NCI-H748 treated with DMSO at 0.1 percent for 48 hours (cell line): Measurements from ENCODE around the gene ARHGAP26.
"Not testable (repeated sequence)": the region's sequence is repeated elsewhere in the genome, so short reads cannot be mapped to it uniquely, and the experiment has no call there.

Experiments
- DNase-seq: peaks from one replicate; lab custom pipeline; 2025; lab: John Stamatoyannopoulos, UW

Gene ARHGAP26

DNA sequence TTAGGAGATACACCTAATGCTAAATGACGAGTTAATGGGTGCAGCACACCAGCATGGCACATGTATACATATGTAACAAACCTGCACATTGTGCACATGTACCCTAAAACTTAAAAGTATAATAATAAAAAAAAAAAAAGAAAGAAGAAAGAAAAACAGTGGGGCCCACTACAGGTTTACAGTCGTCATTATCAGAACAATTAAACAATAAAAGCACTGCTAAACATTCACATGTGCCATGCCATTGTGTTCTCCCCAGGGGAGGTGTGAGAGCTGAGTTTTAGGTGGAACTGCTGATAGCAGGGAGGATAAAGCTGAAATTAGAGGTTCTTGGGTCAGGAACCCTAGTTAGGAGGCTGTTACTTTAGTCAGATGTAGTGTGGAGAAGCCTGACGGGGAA, 348.6 kb downstream of the ARHGAP26 start:
- DNase-seq = not testable (repeated sequence)

DNA sequence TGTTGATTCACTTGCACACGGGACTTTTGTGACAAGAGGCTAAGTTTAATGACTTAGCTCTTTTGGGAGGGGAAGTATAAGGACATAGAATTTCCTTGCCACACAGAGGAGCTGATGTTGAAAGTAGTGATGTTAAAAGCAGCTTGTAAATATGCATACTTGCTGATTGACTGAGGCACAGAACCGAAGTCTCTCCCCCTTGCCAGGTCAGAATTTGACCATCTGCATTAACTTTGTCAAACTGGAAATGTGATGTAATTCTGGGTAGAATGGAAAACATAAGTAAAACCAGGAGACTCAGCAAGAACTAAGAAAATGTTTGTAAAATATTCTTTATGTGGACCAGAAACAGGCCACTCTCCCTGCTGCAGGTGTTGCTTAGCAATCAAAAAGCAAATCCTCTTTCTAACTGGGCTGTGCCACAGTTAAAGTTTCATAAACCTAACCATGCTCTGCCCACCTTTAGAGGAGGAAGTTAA, 349.2 kb downstream of the ARHGAP26 start:
- DNase-seq = no peak

DNA sequence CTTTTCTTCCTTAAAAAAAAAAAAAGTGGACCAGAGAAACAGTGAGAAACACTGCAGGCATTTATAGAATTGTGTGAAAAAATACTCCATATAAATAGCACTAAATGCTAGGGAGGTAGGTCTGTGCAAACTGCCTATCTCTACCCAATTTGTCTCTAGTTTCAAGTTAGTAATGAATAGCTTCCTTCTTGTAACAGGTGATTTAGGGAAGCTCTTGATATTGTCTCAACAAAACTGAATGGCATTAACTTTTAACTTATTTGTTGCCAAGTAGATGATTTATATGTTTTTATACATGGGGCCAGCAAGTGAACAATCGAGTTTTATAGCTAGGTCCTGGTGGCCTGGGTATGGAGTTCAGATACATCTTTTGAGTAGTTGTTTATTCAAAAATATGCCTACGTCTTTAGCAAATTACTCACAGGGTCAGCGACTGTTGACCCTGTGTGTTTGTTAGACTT, 349.7 kb downstream of the ARHGAP26 start:
- peak; percentile 64 for DNase-seq

GRCh38 chr5:143120460-143121134, 350.4 kb downstream of the ARHGAP26 start:
- DNase-seq = peak; percentile 50

DNA sequence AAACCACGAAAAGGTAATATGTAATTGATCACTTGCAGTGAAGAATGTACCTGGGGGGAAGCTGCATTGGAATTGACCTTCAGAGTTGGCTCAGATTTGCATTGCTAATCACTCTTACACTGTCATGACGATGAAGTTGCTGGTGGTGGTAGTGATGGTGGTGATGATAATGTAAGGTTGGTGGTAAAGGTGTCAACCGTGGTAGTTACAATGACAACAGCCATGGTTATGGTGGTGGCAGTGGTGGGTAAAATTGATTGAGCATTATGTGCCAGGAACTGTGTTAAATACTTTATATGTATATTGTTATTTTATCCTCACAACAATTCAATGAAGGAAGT, 350.9 kb downstream of the ARHGAP26 start:
- no peak for DNase-seq

DNA sequence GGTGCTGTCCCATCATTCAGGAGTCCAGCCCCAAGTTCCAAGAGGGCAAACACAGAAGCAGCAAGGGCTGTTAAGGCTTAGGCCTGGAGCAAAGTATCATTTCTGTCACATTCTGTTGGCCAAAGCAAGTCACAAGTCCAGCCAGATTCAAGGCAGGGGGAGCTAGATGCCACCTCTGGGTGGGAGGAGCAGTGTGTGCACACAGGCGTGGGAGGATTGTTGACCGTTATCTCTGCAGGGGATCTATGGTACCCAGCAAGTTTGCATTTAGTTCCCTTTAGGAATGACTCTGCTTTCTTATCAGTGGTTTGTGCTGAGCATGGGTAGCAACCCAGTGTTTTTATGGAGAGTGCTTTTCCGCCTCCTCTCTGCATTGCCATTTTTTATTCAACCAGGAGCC, 354.4 kb downstream of the ARHGAP26 start:
- DNase-seq = no peak

DNA sequence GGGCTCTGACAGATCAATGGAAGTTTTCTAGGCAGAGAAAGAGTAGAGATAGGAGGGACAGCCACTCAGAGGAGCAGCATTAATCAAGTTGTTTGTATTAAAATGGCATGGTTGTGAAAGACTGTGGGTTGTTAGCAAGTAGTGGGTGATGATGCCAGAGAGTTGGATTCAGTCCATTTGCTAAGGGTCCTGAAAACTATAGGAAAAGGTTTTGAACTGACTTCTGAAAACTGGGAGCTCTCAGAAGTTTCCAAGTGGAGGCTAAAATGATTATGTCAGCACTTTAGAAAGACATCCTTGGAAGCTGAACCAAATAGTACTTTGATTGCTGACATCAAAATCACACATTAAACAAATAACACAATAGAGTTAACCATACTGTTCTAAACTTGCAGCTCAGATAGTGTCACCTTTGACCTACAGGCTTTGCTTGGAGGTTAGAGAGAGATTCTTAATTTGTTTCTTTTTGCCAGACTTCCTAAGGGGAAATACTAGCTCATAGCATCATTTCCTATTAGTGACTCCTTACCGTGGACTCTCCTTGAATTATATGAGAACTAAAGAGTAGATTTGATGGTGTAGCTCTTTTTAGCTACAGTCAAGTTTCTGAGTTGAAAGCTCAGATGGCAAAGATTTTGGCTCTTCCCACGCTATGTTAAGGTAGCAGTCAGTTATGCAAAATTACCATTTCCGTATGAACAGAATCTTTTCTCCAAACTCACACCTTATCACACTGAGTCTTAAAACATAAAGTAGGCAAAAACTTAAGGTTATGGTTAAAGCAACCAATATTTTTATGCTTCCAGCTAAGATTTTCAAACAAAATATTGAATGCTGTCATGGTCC, 356.2 kb downstream of the ARHGAP26 start:
- DNase-seq = no peak

GRCh38 chr5:143128412-143129071, 358.4 kb downstream of the ARHGAP26 start:
- no peak for DNase-seq

DNA sequence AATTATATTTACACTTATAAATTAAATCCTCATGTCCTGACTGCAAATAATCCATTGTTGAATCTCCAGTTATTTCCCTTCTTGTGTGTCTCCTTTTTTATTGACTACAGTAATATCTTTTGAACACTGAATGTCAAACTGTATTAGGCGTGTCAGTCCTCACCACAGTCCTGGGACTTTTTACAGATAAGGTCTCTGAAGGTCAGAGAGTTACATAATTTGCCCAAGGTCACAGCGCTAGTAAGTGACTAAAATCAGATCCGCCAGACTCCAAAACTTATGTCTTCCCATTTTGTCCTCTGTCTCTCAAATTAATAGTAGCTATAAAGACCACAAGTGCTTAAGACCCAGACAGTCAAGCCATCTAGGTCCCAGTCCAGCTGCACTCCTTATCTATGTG, 359.0 kb downstream of the ARHGAP26 start:
- DNase-seq = no peak

GRCh38 chr5:143129910-143130612, 359.9 kb downstream of the ARHGAP26 start:
- DNase-seq = no peak

DNA sequence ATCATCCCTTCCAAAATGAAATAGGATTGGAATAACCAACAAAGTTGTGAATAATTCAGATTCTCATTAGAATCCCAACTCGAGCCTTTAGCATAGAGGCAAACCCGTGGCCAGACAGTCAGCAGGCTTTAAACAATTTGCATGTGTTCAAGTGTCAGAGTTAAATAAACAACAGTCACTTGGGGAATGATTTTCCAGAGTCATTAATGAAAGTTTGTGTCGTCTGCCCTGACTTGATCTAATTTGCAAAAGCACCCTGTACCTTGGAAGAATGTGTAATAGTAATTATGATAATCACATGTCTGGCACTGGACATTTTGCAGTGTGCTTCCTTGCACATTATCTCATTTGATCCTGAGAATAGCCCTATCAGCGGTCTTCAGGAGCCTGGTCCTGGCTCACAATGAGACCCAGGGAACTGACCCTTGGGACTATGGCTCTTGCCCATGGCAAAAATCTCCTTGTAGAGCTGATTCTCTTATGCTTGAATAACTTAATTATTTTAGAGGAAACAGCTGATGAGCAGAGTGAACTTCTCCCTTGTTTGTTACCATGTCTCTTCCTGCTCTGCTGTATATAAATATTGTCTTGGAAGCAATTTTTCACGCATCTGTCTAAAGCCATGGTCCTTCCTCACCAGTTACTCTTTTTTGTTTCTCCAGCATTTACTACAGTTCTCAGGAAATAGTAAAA, 360.6 kb downstream of the ARHGAP26 start:
- DNase-seq = no peak

- DNase-seq = no peak
Observed at GRCh38 chr5:143131972-143132371, 361.8 kb downstream of the ARHGAP26 start.

GRCh38 chr5:143132739-143133138, 362.6 kb downstream of the ARHGAP26 start:
- DNase-seq = no peak

DNA sequence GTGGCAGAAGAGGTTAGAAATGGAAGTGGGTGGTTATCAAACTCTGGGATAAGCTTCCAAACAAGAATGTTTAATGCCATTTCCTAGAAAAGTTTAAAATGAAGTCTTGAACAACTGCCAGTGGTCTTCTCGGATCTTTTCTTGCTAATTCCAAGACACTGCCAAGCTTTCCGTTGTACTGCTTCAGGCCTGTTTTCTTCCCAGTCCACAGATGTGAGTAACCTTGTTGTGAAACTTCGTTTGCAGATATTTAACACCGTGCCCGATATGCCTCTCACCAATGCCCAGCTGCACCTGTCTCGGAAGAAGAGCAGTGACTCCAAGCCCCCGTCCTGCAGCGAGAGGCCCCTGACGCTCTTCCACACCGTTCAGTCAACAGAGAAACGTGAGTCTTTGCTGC, 363.5 kb downstream of the ARHGAP26 start:
- no peak for DNase-seq

GRCh38 chr5:143134269-143134668, 364.1 kb downstream of the ARHGAP26 start:
- no peak for DNase-seq

- DNase-seq = no peak
Observed at GRCh38 chr5:143134900-143135299, 364.7 kb downstream of the ARHGAP26 start.

DNA sequence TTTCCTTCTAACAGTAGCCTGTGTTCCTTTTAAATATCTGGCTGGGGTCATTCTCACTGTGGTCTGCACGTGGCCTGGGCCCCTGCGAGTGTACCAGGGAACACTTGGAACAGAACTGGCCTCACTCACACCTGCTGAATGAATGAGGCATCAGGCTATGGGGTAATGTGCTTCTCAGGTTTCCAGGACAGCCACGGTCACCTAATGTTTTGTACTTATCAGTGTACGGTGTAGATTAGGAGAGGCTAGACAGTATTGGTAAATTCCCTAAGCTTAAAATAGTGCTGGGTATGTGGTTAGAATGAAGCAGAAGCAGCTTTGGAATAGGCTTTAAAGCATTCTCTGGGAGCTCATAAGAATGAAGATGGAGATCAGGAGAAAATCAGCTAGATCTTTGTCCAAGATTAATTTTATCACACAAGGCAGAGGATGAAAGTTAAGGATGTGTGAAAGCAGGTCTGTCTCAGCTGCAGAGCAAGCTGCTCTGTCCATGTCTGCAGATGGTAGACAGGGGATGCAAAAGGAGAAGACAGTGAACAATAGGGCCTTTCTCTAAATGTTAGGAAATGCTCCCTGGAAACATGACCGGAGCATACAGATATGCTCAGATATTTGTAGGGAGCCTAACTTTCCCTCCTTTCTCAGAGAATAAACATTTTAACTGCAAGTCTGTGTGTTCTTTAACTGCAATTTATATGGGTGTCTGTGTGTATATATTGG, 365.8 kb downstream of the ARHGAP26 start:
- DNase-seq = no peak

- no peak for DNase-seq
Observed at GRCh38 chr5:143138839-143139238, 368.7 kb downstream of the ARHGAP26 start.

GRCh38 chr5:143139585-143139984, 369.4 kb downstream of the ARHGAP26 start:
- DNase-seq = no peak

DNA sequence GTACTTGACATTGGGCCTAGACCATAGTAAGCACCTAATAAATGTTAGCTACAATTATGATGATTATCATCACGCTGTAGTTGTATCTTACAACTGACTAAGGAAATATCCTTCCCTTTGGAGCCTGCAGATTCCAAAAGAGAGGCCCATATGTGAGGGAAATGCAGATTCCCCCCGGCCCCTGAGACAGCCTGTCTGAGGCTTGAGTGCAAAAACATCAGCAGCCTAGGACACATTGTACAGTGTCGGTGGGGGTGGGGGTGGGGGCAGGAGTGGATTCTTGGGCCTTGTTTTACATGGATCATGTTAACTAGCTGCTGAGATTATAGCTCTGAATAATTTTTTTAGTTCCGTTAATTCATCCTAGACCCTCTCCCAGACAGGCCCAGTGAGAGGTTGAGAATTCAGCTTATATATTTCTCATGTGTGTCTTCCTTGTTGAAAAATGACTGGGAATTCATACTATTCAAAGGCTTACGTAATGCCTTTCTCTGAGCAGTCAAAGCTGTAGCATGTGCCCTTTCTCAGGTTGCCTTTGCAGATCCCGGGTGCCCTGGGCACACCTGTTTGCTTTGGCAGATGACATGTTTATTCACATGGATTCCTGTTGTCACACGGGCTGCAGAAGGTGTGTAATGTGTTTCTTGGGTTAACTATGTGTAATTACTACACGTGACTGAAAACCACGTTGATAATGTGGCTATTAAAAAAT, 370.5 kb downstream of the ARHGAP26 start:
- DNase-seq = peak; percentile 93
